NCI-H526 (cell line): ENCODE data around the gene ABCB9.
"Not testable (repeated sequence)": the region's sequence is repeated elsewhere in the genome, so short reads cannot be mapped to it uniquely, and the experiment has no call there.

Source experiments
- DNase-seq, 2 experiments: peaks; one replicate each; lab custom pipeline; 2025; lab: John Stamatoyannopoulos, UW

ABCB9 gene

GRCh38 chr12:122895320-122895703, 71.0 kb downstream of the ABCB9 start:
- DNase-seq: no peak

- peak in 1 of 2 experiments; percentile 24 for DNase-seq
Measured at GRCh38 chr12:122894193-122895121, 71.8 kb downstream of the ABCB9 start.

- no peak for DNase-seq
Measured at GRCh38 chr12:122893208-122894153, 72.8 kb downstream of the ABCB9 start.

GRCh38 chr12:122892724-122893123, 73.5 kb downstream of the ABCB9 start:
- DNase-seq: not testable (repeated sequence)

GRCh38 chr12:122891661-122892525, 74.4 kb downstream of the ABCB9 start:
- peak; percentile 33 to 38 for DNase-seq

- DNase-seq: no peak
Measured at GRCh38 chr12:122889761-122890520, 76.3 kb downstream of the ABCB9 start.

- DNase-seq: peak in 1 of 2 experiments; percentile 17
Measured at GRCh38 chr12:122888232-122888752, 78.0 kb downstream of the ABCB9 start.

- no peak for DNase-seq
Measured at GRCh38 chr12:122887819-122888212, 78.4 kb downstream of the ABCB9 start.

- no peak for DNase-seq
Measured at GRCh38 chr12:122886851-122887818, 79.1 kb downstream of the ABCB9 start.

GRCh38 chr12:122886161-122886560, 80.1 kb downstream of the ABCB9 start:
- no peak for DNase-seq

- DNase-seq: no peak
Measured at GRCh38 chr12:122884860-122885259, 81.4 kb downstream of the ABCB9 start.

- no peak for DNase-seq
Measured at GRCh38 chr12:122884091-122884826, 82.0 kb downstream of the ABCB9 start.

GRCh38 chr12:122882908-122883558, 83.2 kb downstream of the ABCB9 start:
- DNase-seq: no peak

GRCh38 chr12:122880668-122881067, 85.6 kb downstream of the ABCB9 start:
- DNase-seq: peak; percentile 32 to 64

GRCh38 chr12:122880155-122880667, 86.1 kb downstream of the ABCB9 start:
- DNase-seq: peak in 1 of 2 experiments; percentile 47
